Caco-2 (cell line): ENCODE measurements around the gene SBSN. TPM values are rescaled to one million over a fixed set of nuclear protein-coding genes. Genes with fewer than 3 reads are reported as not detected.

Experiments used
- BruUV-seq: library from RNA; stranded (reverse); fragments of 400-500 nt; replicated peaks from 2 replicates; lab custom pipeline; 2021; lab: Mats Ljungman, UMichigan
- CTCF ChIA-PET: fragments of 300-600 bp; sonication (Branson Sonifier 250); formaldehyde crosslinking; loops from one replicate; lab custom pipeline; 2022; ENCODE audit warnings: antibody characterized with exemption; lab: Charles Lee
- POLR2A ChIA-PET: fragments of 300-600 bp; sonication (Branson Sonifier 250); formaldehyde crosslinking; loops from one replicate; lab custom pipeline; 2022; ENCODE audit warnings: antibody characterized with exemption; lab: Charles Lee
- DNase-seq, 2 experiments: peaks; one replicate each; pipeline versions ENCODE4 v3.0.0 to v3.0.0-alpha.2; 2020 to 2022
- H3K27me3 ChIP-seq: replicated peaks from 2 replicates; pipeline ENCODE4 v1.6.0; 2011; ENCODE audit warnings: low read length; ENCODE audit not compliant: control insufficient read depth, insufficient read depth
- H3K36me3 ChIP-seq: 2 replicates; pipeline ENCODE4 v1.5.1; 2011; ENCODE audit warnings: low read length; ENCODE audit not compliant: control insufficient read depth, insufficient read depth
- H3K4me1 ChIP-seq: fragments of 250-450 bp; sonication (Bioruptor Pico); 2 replicates; pipeline ENCODE4 v1.5.1; 2020; ENCODE audit warnings: mild to moderate bottlenecking
- H3K4me3 ChIP-seq: 2 replicates; pipeline ENCODE4 v1.5.1; 2011; ENCODE audit warnings: low read depth, mild to moderate bottlenecking, control low read depth, low read length
- H3K9me3 ChIP-seq: fragments of 250-450 bp; sonication (Bioruptor Pico); 2 replicates; pipeline ENCODE4 v1.5.1; 2020; ENCODE audit warnings: mild to moderate bottlenecking, moderate library complexity
- H3K27ac Mint-ChIP-seq: one replicate; pipeline ENCODE4 v1.8.0; 2022; ENCODE audit warnings: mixed read lengths; ENCODE audit not compliant: unreplicated experiment
- H3K27me3 Mint-ChIP-seq: one replicate; pipeline ENCODE4 v1.8.0; 2022; ENCODE audit warnings: mixed read lengths; ENCODE audit not compliant: insufficient read depth, unreplicated experiment
- H3K36me3 Mint-ChIP-seq: one replicate; pipeline ENCODE4 v1.8.0; 2022; ENCODE audit warnings: mild to moderate bottlenecking, mixed read lengths; ENCODE audit not compliant: insufficient read depth, unreplicated experiment
- H3K4me1 Mint-ChIP-seq: one replicate; pipeline ENCODE4 v1.8.0; 2022; ENCODE audit warnings: low read depth, mixed read lengths; ENCODE audit not compliant: unreplicated experiment
- H3K4me3 Mint-ChIP-seq: one replicate; pipeline ENCODE4 v1.8.0; 2022; ENCODE audit warnings: mild to moderate bottlenecking, moderate library complexity, mixed read lengths; ENCODE audit not compliant: unreplicated experiment
- H3K9me3 Mint-ChIP-seq: one replicate; pipeline ENCODE4 v1.8.0; 2022; ENCODE audit warnings: mixed read lengths; ENCODE audit not compliant: unreplicated experiment
- intact Hi-C: fragments of 100-400 bp; cut with micrococcal nuclease; formaldehyde crosslinking; loops from one replicate; pipeline ENCODE4 v1.10.0; 2022; ENCODE audit not compliant: unreplicated experiment
- total RNA-seq: library from RNA; stranded (reverse); gene quantifications from 2 replicates; pipeline ENCODE4 v1.2.3, GENCODE V29; 2022
- TF ChIP-seq, protein P1 (sequence below), 2 experiments: fragments of 200-600 bp in 1 of 2; IDR thresholded peaks; 1 replicate in 1 of 2; 2 replicates in 1 of 2; pipeline versions ENCODE4 v1.5.1 to v1.8.0; 2011 to 2022; ENCODE audit warnings: antibody characterized with exemption in 1 of 2, control low read depth in 1 of 2, inconsistent platforms in 1 of 2, low read depth in 1 of 2, low read length in 1 of 2, mild to moderate bottlenecking in 1 of 2, moderate library complexity in 1 of 2; ENCODE audit not compliant: insufficient read depth in 1 of 2, severe bottlenecking in 1 of 2, unreplicated experiment in 1 of 2

Gene SBSN
- total RNA-seq, 1 experiment from 2014 or later: not detected

DNA sequence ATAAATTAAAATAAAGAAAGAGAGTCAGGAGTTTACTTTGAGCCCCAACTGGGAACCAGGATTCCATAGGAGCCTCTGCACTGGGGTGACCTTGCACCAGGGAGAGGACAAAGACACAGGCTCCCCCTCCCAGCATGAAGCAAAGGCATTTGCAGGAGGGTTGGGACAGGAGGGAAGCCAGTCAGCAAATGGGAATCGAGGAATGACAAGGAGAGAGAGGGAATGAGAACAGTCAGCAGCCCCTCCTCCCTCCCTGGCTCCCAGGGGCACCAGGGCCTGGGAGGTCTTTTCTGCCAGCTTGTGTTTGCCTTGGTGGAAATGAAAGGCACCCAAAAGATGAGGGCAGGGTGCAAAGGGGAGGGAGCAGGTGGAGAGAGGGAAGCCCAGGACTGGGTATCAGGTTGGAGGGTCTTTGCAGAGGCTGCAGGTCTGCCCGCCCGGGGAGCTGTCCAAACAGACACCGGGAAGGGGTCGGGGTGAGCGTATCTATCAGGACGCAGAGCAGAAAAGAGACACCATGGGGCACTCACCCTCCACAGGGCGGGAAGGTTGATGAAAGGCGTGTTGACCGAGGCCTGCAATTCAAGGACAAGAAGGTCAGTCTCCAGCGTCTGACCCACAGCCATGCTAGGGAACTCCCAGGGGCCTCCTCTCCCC, 3.8 kb downstream of the SBSN start:
- peaks cover 12% of the 10 kb centered on the region for H3K27me3 Mint-ChIP-seq
- POLR2A ChIA-PET: no interaction called here
- H3K36me3 Mint-ChIP-seq: peaks cover 4% of the 10 kb centered on the region
- Histone ChIP-seq H3K4me1 (no peaks in the 10 kb centered on the region), H3K4me3 (no peak overlapping the region), H3K36me3 (no peaks in the 10 kb centered on the region), H3K27me3 (no peaks in the 10 kb centered on the region), H3K9me3 (no peaks in the 10 kb centered on the region)
- no peak overlapping the region for H3K4me3 Mint-ChIP-seq
- intact Hi-C loops: no loop called here
- CTCF ChIA-PET: no interaction called here
- peaks cover 7% of the 10 kb centered on the region for H3K4me1 Mint-ChIP-seq
- no TSS peak for BruUV-seq
- DNase-seq: no peak
- H3K9me3 Mint-ChIP-seq: no peaks in the 10 kb centered on the region
- TF ChIP-seq, protein P1, sequence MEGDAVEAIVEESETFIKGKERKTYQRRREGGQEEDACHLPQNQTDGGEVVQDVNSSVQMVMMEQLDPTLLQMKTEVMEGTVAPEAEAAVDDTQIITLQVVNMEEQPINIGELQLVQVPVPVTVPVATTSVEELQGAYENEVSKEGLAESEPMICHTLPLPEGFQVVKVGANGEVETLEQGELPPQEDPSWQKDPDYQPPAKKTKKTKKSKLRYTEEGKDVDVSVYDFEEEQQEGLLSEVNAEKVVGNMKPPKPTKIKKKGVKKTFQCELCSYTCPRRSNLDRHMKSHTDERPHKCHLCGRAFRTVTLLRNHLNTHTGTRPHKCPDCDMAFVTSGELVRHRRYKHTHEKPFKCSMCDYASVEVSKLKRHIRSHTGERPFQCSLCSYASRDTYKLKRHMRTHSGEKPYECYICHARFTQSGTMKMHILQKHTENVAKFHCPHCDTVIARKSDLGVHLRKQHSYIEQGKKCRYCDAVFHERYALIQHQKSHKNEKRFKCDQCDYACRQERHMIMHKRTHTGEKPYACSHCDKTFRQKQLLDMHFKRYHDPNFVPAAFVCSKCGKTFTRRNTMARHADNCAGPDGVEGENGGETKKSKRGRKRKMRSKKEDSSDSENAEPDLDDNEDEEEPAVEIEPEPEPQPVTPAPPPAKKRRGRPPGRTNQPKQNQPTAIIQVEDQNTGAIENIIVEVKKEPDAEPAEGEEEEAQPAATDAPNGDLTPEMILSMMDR (IDR thresholded peaks at IDR 0.05; ENCODE audit: insufficient read depth in 1 of 2, low read depth in 1 of 2, low read length in 1 of 2, severe bottlenecking in 1 of 2, unreplicated experiment in 1 of 2): no peak
- H3K27ac Mint-ChIP-seq: no peak overlapping the region

GRCh38 chr19:35522745-35523327, 5.3 kb downstream of the SBSN start:
- H3K27me3 ChIP-seq: no peaks in the 10 kb centered on the region
- Mint-ChIP-seq H3K9me3 (no peaks in the 10 kb centered on the region), H3K4me1 (peaks cover 7% of the 10 kb centered on the region), H3K36me3 (peaks cover 5% of the 10 kb centered on the region), H3K4me3 (no peak overlapping the region), H3K27ac (no peak overlapping the region), H3K27me3 (peaks cover 5% of the 10 kb centered on the region)
- TF ChIP-seq, protein P1 (IDR thresholded peaks at IDR 0.05; ENCODE audit: insufficient read depth in 1 of 2, low read depth in 1 of 2, low read length in 1 of 2, severe bottlenecking in 1 of 2, unreplicated experiment in 1 of 2): no peak
- no peak for DNase-seq
- no TSS peak for BruUV-seq
- no peak overlapping the region for H3K4me3 ChIP-seq
- intact Hi-C loops: no loop called here
- H3K9me3 ChIP-seq: no peaks in the 10 kb centered on the region
- ChIA-PET POLR2A (interaction anchor here (0.6 kb wide), 1 partner anchor 18 kb away, joined by 7 read pairs; no protein-coding TSS in a partner anchor), CTCF (no interaction called here)
- H3K36me3 ChIP-seq: no peaks in the 10 kb centered on the region
- H3K4me1 ChIP-seq: no peaks in the 10 kb centered on the region

DNA sequence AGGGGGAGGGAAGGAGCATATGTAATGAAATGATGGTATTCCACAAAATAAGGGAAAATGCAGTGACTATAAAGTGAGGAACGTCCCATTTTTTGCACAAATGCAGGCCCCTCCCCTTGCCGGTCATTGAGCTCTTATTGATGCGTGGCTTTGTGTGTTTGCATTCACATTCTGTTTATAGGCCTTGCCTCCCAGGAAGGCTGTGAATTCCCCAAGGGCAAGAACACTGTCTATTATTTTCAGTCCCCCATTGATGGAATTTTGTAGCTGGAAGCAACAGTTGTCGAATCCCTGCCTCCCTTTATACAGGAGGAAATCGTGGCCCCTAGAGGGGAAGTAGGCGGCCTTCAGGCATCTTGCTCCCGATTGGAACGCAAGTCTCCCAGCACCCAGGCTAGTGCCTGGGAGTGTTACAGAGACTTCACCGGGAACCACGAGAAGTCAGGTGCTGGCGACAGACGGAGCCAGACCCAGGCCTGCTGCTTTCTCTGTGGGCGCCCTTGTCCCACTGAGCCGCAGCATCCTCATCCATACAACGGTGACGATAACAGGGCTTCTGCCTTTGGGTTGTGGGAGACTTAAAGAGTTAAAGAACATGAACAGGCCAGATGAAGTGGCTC, 6.9 kb downstream of the SBSN start:
- intact Hi-C loops: no loop called here
- peaks cover 5% of the 10 kb centered on the region for H3K36me3 Mint-ChIP-seq
- no peak overlapping the region for H3K4me3 ChIP-seq
- H3K27me3 Mint-ChIP-seq: peaks cover 4% of the 10 kb centered on the region
- DNase-seq: no peak
- H3K27ac Mint-ChIP-seq: no peak overlapping the region
- H3K36me3 ChIP-seq: no peaks in the 10 kb centered on the region
- no peaks in the 10 kb centered on the region for H3K9me3 Mint-ChIP-seq
- no TSS peak for BruUV-seq
- no peaks in the 10 kb centered on the region for H3K27me3 ChIP-seq
- ChIA-PET CTCF (interaction anchor here (1.5 kb wide), 1 partner anchor 11 kb away, joined by 3 read pairs; no protein-coding TSS in a partner anchor), POLR2A (no interaction called here)
- H3K4me3 Mint-ChIP-seq: no peak overlapping the region
- H3K9me3 ChIP-seq: no peaks in the 10 kb centered on the region
- H3K4me1 ChIP-seq: no peaks in the 10 kb centered on the region
- peaks cover 7% of the 10 kb centered on the region for H3K4me1 Mint-ChIP-seq
- TF ChIP-seq, protein P1 (IDR thresholded peaks at IDR 0.05; ENCODE audit: insufficient read depth in 1 of 2, low read depth in 1 of 2, low read length in 1 of 2, severe bottlenecking in 1 of 2, unreplicated experiment in 1 of 2): no peak
